ENCODE results near the gene IL1RAP.

IL1RAP gene

DNA sequence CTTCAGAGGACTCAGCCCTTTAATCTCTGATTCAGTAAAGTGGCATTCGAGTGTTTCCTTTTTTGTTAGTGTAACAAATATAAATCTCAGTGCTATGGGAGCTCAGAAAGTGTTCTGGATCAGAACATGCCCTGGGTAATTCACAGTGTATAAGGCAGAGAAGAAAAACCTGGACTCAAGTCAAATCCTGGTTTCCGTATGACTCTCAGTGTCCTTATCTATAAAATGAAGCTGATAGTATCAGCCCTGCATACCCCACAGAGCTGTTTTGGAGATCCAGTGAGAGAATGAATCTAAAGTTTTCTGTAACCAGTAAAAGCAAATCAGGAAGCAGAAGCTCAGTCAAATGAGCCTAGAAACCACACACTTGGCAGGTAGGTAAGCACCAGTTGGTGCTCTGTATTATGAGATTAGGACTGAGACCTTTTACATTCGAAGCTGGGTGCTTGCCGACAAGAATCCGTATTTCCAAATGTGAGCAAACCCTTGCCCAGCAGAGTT is 67.2 kb downstream of the IL1RAP start:
- DNase-seq, result no peak

DNA sequence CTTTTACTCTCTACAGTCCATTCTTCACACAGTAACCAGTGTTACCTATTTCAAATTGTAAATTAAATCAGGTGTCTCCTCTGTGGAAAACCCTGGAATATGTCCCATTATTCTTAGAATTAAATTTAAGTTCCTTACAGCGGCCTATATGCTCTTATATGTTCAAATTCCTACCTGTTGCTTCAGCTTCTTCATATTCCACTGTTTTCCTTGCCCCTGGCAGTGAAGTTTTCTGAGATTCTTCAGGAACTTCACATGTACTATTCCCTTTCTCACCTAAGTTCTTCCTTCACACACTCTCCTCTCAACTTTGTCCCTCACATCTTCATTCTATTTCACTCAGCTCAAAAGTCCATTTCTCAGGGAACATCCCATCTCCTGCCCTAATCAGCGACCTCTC is 68.8 kb downstream of the IL1RAP start:
- DNase-seq, result no peak

DNA sequence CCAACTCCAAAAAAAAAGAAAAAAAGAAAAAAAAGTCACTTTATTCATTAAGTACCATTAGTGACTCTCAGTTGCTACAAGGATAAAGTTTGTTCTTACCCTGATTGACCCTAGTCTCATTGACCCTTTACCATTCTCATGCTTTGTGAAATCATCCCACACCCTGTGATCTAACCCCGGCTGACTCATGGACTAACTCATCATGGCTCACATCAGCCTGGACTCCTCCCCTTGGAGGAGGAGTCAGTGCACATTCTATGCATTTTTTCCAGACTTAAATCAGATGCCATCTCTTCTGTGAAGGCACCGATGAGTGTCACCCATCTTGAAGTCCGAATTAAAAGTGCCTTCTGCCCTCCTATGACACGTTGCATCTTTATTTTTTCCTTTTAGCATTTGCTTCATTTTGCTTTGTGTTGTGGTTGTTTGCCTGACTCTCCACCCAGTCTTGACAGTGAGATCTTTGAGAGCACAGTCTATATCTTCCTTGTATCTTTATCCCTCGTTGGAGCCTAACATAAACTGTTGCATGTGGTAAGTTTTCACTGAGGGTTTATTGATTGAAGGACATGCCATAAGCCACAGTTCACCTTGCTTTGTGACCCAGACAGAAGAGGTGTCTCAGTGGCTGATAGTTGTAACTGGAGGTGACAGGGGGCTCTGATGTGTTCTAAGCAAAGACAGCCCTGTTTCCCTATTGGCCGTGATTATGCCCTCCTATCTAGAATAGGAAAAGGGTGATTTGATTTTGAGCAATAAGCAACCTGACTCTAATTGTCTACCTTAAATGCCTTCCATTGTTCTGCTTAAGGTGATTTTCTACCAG is 72.1 kb downstream of the IL1RAP start:
- DNase-seq, result no peak

DNA sequence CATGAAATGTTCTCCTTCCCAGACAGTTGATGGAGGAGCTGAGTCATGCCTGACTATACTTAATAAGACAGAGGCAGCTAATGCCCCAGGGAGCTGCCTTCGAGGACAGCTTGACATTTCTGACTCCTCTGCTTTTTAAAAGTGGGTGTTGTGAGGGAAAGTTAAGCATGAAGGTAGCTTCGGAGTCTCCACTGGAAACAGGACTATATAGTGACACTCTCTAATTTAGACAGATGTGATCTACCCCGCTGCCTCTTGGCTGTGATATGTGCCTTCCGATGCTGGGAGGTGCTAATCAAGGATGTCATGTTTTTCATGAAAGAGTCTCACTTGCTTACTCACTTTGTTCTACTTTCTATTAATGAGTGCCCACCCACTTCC is 72.7 kb downstream of the IL1RAP start:
- DNase-seq, result no peak

DNA sequence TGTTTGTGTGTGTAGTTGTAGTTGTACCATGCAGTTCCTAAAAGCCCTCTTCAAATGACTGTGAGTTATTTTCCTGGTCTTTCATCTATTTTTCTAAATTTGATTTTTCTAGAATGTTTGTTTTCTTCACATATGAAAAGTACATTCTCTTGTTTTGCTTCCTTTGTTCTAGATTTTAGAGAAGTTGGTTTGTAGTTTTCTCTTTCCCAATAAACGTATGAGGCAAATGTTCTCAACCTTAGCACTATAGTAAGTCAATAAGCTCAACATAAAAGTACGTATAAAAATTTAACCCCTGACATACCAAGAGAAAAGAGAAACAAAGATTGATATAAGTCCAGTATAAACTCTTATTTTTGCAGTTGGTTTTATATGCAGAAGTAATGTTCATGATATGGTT is 74.7 kb downstream of the IL1RAP start:
- DNase-seq, result no peak

DNA sequence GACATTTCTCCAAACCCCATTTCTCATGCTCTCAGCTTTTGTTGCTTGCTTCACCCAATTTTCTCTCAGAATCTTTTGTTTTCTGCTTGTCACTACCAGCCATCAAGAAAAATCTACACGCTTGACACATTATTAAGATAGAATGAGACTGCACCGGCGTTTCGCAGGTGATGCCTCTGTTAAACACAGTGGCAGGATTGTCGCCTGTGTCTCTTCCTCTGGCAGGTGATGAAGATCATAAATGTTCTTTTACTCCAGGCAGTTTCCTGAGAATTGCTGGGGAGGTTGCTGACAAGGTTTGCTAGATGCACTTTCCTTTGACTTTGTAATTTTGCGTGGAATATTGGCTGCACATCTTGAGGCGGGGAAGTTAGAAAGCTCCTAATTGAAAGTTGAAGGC is 75.4 kb downstream of the IL1RAP start:
- no peak for DNase-seq

DNA sequence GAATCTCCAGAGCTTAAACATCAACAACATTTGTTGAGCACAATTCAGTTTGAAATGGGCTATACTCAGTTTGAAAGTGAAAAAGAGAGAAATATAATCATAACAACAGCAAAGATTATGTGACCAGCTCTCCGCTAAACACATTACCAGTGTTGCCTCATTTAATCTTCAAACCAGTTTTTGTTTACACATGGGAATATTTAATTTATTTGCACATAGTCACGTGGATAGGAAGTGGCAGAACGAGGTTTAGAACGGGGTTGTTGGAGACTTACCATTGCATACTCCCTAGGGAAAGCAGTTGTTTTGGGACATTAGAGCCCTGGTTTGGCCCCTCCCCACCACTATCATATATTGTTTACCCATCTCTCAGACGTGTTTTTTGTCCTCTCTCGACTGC is 77.2 kb downstream of the IL1RAP start:
- DNase-seq, result no peak

DNA sequence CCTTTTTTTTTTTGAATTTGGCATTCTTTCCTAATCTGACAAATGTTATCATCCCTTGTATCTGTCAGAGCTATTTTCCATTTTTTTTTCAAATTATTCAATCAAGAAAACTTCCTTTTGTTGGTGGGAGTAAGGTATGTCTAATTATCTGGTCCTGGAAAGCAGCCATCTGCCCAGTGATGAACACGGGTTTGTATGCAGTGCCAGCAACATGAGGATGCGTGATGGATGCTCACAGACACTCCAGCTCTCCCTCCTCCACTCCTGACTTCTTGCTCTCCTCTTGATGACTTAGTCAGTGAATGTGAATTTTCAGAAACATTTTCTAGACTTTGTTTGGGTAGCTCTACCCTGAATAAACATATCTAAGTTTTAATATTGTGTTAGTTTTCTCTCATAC is 79.2 kb downstream of the IL1RAP start:
- DNase-seq, result no peak

DNA sequence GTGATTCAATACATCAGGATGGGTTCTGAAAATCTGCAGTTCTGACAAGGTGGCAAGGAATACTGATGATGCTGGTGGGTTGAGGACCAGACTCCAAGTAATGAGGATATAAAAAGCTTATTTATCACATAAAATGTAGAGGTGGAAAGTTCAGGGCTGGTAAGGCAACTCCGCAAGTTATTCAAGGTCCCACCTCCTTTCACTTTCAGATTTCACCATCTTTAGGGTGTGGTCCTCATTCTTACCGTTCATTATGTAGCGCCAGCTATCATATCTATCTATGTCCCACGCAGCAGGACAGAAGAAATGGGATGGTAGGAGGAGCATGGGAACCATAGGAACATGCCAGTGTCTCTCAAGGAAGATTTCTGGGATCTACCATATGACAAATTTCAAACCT is 80.3 kb downstream of the IL1RAP start:
- no peak for DNase-seq

DNA sequence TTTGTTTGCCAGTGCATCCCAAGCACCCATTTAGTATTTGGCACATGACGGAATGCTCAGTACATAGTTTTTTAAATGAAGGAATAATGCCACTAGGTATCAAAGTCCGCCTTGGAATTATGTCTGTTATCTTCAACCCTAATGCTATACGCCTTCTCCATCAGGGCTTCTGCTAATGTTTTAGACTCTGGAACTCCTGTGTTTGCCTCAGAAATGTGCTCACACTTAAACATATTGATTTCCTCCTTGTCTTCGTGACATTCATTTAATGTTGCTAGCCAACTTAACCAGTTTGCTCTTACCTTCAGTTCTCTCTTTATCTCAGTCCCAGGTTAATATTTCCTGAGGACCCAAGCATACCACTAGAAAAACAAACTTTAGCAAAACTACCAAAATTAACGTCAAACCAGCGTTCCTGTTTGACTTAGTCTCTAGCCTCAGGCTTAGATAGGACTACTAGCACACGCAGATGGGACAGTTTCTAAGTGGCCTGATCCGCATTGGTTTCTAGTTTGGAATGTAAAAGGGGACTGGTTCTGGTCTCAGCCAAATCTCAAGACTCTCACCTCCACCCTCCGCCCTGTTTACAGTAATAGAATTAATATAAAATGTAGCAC is 81.4 kb downstream of the IL1RAP start:
- DNase-seq, result no peak

DNA sequence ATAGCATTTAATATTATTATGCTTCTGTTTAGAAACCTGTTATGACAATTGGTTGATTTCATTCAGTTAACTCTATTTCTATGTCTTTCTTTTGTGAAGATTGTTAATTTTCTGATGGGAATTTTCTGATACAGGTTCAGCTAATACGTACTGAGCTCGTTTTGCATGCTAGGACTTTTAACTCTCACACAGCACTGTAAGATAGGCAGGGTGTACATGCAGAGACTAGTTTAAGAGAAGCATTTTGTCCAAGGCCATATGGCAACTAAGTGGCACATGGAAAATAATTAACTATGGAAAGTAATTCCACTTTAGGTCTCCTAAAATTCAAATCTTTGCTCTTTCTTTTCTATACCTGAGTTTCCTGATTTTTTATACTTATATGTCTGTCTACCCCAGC is 81.9 kb downstream of the IL1RAP start:
- no peak for DNase-seq

DNA sequence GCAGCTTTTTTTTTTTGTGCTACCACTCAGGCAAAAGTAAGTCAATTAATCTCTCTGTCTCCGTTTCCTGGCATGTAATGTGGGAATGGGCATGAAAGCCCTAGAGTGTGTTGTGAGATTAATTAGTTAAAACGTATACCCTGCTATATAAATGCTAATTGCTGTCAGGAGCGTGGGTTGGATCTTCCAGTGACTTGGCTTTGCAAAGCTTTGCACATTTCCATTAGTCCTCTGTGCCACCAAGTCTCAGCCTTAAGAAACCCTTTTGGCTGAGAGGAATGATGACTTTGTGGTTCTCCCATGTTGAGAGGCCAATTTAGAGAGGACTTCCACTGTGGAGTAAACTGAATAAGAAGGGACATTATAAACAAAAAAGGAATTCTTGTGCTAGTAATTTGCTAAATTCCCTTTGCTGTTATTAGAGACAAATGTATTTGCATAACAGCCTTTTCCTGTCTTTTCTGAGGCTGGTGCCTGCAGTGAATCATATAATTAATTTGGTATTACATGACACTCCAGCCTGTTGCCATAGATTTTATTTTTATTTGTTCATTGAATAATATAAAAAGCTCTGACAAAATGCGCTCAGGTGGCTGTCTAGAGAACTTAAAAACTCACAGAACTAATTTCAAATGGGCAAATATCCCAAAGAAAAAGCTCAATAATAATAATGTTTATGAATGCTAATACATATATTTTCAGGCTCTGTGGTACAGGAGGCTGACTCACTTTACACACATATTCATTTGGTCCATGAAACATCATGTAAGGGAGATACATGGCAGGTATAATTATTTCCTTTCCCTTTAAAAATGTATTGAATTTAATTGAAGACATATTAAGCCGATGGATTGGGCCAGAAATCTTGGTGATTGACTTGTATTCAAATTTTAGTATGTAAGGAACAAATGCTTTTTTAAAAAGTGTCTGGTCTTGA is 82.7 kb downstream of the IL1RAP start:
- DNase-seq, result no peak

DNA sequence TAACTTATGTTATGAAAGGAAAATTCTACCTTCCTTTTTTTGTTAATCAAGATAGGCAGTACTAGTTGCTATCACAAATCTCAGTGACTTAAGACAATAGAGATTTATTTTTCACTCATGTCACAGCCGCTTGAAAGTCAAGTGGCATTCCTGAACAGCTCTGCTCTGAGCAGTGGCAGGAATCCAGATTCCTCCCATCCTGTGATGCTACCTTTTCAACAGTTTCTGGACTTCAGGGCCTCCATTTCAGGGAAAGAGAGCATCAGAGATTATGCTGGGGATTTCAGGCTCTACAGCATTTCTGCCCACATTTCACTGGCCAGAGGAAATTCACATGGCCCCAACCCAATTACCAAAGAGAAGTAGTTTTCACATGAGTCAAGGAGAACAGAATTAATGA is 83.4 kb downstream of the IL1RAP start:
- DNase-seq, result no peak

DNA sequence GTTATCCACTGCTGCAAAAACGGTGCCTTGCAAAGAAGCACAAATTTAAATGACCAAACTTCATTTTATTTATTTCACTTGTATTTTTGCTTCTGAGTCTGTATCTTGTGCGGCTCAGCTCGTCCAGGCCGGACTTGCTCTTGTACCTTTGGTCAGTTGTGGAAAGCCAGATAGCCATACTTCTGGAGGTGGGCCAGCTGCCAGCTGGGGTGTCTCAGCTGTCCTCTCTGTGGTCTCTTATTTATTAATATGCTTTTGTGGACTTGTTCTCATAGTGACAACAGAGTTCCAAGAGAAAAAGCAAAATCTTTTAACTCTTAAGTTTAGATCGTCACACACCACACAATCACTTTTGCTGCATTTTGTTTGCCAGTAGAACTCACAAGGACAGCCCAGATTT is 87.7 kb downstream of the IL1RAP start:
- no peak for DNase-seq

DNA sequence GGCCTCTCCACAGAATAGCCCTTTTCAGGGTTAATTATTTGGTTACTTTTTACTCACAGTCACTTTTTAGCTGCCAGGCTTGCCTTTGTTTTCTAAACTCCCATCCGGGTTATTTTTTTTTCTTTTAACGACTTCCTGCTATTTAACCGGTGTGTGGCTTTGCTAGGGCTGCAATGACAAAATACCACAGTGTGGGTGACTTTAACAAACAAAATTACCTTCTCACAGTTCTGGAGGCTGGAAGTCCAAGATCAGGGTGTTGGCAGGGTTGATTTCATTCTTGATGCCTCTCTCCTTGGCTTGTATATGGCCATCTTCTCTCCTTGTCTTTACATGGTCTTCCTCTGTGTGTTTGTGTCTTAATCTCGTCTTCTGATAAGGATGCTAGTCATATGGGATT is 91.5 kb downstream of the IL1RAP start:
- DNase-seq, result no peak

DNA sequence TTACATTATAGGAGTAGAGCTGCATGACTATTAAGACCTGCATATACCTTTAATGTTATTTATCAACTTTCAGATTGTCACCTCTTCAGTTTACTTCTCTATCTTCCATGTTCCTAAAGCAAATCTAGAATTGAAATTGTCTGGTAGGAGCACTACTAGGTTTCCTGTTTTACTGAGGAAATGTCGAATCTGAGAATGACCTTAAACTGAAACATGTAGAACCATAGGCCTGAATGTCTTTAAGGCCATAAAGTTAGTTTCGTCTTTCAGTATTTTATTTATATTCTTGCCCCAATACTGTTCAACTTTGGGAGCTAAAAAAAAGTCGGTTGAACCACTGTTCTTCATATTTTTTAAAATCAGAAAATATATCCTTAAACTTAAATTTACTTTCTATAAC is 92.7 kb downstream of the IL1RAP start:
- no peak for DNase-seq

DNA sequence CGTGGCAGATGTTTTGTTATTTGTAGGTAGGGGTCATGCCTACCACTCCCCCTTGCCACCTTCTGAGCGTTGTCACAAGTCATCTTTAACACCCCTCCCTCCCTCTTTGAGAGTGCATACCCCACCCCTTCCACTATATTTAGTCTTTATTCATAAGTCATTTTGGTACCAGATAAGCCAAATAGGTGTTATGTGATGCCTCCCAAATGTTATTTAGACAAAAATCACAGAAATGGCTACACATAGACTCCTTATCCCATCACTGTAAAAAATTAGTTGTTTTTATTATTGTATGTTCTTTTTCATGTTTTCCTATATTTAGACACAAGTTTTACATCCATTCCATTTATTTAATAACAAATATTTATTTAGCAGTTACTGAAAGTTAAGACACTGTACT is 93.1 kb downstream of the IL1RAP start:
- no peak for DNase-seq

DNA sequence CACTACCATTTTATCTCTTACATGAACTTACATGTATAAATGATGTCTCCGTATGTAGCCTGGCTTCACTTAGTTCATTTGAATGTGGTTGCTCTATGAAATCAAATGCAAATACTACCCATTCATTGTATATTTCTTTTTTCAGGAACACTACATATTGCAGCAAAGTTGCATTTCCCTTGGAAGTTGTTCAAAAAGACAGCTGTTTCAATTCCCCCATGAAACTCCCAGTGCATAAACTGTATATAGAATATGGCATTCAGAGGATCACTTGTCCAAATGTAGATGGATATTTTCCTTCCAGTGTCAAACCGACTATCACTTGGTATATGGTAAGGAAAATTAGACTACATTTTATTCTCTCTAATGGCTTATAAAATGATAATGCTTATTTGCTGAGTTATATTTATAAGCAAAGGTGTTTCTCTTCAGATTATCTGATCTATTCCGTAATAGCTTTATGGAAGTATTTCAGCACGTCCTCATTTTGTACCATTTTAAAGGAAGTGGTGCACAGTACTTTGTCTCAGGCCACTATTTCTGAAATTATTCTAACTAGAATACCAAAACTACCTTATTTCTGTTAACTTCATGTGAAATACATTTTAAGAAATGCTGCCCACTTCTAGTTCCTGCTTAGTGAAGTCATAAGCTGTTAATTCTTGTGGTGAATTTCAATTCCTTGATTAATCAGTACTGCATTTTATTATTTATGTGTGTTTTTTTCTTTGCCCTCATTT is 95.1 kb downstream of the IL1RAP start:
- DNase-seq, result no peak

DNA sequence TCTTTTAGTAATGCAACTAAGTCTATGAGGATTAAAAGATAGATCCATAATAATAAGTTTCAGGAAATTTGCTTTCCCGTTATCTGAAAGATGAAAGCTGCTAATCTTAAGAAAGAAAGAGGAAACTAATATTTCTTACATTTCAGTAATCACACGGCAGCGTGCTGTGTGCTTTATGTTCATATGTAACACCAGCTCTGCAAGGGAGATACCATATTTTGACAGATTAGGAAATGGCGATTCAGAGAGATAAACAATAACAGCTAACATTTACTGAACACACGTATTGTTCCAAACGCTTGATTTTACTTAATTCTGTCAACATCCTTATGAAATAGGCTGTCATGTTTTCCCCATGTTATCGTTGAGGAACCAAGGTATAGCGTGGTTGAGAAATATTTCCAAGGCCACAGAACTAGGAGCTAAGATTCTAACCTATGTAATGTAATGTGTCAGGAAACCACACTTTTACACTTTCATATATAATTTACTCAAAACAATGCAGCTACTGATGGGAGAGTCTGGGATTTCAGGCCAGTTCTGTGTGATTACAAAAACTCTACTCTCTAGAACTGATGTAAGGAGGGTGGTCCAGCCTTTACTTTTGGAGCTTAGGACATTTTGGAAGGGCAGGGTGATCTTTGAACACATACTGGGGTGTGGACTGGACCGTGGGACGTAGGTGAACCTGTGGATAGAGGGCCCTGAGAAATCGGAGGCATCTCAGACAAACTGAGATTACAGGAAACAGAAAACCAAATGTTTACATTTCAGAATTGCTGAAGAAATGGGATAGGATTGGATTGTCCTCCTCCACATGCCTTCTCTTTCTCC is 100.6 kb downstream of the IL1RAP start:
- DNase-seq, result no peak

DNA sequence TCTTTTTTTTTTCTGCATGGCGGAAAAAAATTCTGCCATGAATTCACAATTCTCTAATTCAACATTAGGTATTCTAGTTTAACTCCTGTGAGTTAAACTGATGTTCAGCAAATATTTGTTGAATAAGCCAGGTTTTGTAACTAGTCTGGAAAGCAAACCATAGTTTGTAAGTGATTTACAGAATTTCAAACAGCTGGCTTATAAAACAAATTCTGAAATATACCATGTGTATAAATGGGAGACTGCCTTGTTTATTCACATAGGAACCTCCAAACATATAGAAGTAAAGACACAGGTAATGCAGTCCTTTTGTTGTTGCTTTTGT is 101.1 kb downstream of the IL1RAP start:
- DNase-seq, result no peak

DNA sequence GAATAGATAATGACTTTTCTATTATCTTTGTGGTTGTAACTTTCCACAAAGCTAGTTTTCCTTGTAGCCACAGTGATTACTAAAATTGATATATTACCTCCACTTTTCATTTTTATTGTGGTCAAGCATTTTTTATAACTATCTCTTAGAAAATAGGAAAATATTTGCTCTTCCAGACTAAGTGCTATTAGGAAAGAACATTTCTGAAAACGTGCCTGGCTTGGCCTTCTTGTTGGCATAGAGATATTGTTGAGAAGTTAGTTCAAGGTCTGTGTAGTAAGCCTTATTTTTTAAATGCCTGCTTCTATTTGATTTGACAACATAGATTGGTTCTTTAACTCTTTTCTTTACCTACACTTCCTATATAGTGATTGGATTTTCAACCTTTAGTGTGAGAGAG is 101.7 kb downstream of the IL1RAP start:
- DNase-seq, result no peak

DNA sequence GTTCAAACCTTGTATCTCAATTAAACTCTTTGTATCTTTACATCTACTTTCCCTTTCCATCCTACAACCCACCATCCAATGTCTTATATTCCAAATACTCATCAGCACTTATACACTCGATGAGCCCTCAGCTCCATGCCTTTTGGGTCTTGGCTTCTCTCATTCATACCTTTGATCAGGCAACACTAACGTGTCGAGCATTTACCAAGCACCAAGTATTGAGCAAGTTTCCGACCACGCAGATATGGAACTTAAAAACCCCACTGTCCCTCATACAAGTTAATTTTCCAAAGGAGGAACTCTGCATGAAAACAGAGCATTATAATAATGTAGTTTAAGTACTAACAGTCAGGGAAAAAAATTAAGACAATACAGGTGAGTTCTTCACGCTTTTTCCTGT is 102.8 kb downstream of the IL1RAP start:
- DNase-seq, result no peak
